Suprapubic skin (tissue), 4 donors: ENCODE measurements around the gene APOBEC3F. TPM values are rescaled to one million over a fixed set of nuclear protein-coding genes. Genes with fewer than 3 reads are reported as not detected.

Experiments
- DNase-seq, 2 donors: peaks; one replicate each; pipeline ENCODE4 v3.0.0-alpha.2; 2019; ENCODE audit warnings: low spot score in 2 of 2
- H3K27ac ChIP-seq: fragments of 200-600 bp; sonication (generic); one replicate; pipeline ENCODE4 v1.5.1; 2019
- H3K27me3 ChIP-seq: fragments of 200-600 bp; sonication (generic); one replicate; pipeline ENCODE4 v1.5.1; 2019
- H3K36me3 ChIP-seq: fragments of 200-600 bp; sonication (generic); one replicate; pipeline ENCODE4 v1.5.1; 2019
- H3K4me1 ChIP-seq: fragments of 200-600 bp; sonication (generic); one replicate; pipeline ENCODE4 v1.5.1; 2019
- H3K4me3 ChIP-seq: fragments of 200-600 bp; sonication (generic); one replicate; pipeline ENCODE4 v1.5.1; 2019; ENCODE audit warnings: mild to moderate bottlenecking
- H3K9me3 ChIP-seq: fragments of 200-600 bp; sonication (generic); one replicate; pipeline ENCODE4 v1.5.1; 2019
- EP300 ChIP-seq: sonication (generic); formaldehyde crosslinking; IDR thresholded peaks from one replicate; pipeline ENCODE4 v1.6.1; 2017; ENCODE audit warnings: antibody characterized with exemption
- POLR2A ChIP-seq, 2 donors: fragments of 450-650 bp; IDR thresholded peaks; one replicate each; pipeline ENCODE4 v1.6.1; 2017; ENCODE audit warnings: antibody characterized with exemption in 2 of 2, mild to moderate bottlenecking in 2 of 2, moderate library complexity in 2 of 2
- POLR2AphosphoS5 ChIP-seq, 3 donors: sonication (generic); formaldehyde crosslinking; IDR thresholded peaks; one replicate each; pipeline ENCODE4 v1.6.1; 2017; ENCODE audit warnings: antibody characterized with exemption in 3 of 3
- WGBS: methylation state at CpG from one replicate; pipeline ENCODE4 v1.1.5; 2018; 5-methylcytosine and 5-hydroxymethylcytosine counted together
- total RNA-seq, 4 donors: library from RNA; depleted of rRNA; stranded (reverse); fragments of >200 nt; gene quantifications; one replicate each; pipeline ENCODE4 v1.1.0, GENCODE V29; 2016
- TF ChIP-seq, protein P1 (sequence below), 2 donors: fragments of 200-600 bp in 1 of 2; fragments of 450-650 bp in 1 of 2; sonication (generic) in 1 of 2; IDR thresholded peaks; one replicate each; pipeline ENCODE4 v1.5.1; 2016 to 2019; ENCODE audit warnings: antibody characterized with exemption in 2 of 2, mild to moderate bottlenecking in 1 of 2, moderate library complexity in 1 of 2

APOBEC3F gene
- total RNA-seq, 4 donors from 2014 or later, result 0.57 to 2.0 (median 1.4) TPM; not detected in 1

DNA sequence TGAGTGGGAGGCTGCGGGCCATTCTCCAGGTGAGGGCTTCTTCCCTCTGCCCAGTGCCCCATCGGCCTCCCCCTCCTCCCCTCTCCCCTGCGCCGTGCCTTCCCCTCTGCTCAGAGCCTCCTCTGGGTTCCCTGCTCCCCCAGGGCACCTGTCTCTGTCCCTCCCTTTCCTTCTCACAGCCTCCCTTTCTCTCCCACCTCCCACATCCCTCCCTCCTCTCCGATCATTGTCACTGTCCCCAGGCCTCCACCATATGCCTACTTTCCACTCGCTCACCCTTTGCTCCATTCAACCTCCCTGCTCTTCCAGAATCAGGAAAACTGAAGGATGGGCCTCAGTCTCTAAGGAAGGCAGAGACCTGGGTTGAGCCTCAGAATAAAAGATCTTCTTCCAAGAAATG lies 46.4 kb downstream of the APOBEC3F start:
- peaks cover under 1% of the 10 kb centered on the region for H3K36me3 ChIP-seq
- H3K27me3 ChIP-seq, result peaks cover 3% of the 10 kb centered on the region
- no peak for TF ChIP-seq POLR2A (IDR thresholded peaks at IDR 0.05)
- TF ChIP-seq EP300, result no peak
- TF ChIP-seq, protein P1, sequence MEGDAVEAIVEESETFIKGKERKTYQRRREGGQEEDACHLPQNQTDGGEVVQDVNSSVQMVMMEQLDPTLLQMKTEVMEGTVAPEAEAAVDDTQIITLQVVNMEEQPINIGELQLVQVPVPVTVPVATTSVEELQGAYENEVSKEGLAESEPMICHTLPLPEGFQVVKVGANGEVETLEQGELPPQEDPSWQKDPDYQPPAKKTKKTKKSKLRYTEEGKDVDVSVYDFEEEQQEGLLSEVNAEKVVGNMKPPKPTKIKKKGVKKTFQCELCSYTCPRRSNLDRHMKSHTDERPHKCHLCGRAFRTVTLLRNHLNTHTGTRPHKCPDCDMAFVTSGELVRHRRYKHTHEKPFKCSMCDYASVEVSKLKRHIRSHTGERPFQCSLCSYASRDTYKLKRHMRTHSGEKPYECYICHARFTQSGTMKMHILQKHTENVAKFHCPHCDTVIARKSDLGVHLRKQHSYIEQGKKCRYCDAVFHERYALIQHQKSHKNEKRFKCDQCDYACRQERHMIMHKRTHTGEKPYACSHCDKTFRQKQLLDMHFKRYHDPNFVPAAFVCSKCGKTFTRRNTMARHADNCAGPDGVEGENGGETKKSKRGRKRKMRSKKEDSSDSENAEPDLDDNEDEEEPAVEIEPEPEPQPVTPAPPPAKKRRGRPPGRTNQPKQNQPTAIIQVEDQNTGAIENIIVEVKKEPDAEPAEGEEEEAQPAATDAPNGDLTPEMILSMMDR (IDR thresholded peaks at IDR 0.05), result no peak
- TF ChIP-seq POLR2AphosphoS5 (IDR thresholded peaks at IDR 0.05), result no peak
- no peak overlapping the region for H3K27ac ChIP-seq
- H3K4me3 ChIP-seq, result no peak overlapping the region
- H3K9me3 ChIP-seq, result no peaks in the 10 kb centered on the region
- DNase-seq, result no peak
- H3K4me1 ChIP-seq, result no peaks in the 10 kb centered on the region
- WGBS, result 90% methylated on average over 6 of the region's 6 CpGs

DNA sequence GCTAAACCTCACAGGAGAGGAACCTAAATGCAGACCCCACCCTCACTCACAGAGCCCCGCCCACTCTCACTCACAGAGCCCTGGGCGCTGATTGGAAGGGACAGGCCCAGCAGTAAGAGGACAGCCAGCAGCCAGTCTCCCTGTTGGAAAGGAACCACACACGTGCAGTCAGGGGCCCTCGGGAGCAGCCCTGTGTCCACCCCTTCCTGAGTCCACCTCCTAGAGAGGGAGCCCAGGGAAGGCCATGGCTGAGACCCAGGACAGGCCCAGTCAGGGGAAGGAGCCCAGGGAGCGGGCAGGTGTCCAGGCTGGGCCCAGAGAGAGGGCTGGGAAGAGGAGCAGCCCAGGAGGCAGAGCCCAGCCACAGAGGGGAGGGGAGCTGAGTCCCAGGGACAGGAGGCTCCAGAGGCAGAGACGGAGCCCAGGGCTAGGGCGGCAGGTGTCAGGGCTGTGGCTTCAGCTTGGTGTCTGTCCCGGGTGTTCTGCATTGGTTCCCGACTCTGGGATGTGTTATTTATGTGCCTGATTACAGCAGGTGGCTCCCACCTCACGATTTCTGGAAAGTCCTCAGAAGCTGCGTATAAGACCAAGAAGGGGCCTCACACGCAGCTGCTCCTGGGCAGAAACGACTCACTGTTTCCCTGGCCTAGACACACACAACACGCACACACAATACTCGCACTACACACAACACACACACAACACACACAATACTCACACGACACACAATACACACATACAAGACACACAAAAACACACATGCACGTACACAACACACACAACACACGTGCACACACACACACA lies 47.4 kb downstream of the APOBEC3F start:
- no peak for DNase-seq
- no peaks in the 10 kb centered on the region for H3K9me3 ChIP-seq
- TF ChIP-seq POLR2AphosphoS5 (IDR thresholded peaks at IDR 0.05) (no peak), POLR2A (IDR thresholded peaks at IDR 0.05) (no peak), EP300 (no peak)
- TF ChIP-seq, protein P1 (IDR thresholded peaks at IDR 0.05), result no peak
- H3K27me3 ChIP-seq, result peaks cover 3% of the 10 kb centered on the region
- no peaks in the 10 kb centered on the region for H3K36me3 ChIP-seq
- H3K4me3 ChIP-seq, result no peak overlapping the region
- no peak overlapping the region for H3K27ac ChIP-seq
- WGBS, result 54% methylated on average over 17 of the region's 18 CpGs
- H3K4me1 ChIP-seq, result no peaks in the 10 kb centered on the region

DNA sequence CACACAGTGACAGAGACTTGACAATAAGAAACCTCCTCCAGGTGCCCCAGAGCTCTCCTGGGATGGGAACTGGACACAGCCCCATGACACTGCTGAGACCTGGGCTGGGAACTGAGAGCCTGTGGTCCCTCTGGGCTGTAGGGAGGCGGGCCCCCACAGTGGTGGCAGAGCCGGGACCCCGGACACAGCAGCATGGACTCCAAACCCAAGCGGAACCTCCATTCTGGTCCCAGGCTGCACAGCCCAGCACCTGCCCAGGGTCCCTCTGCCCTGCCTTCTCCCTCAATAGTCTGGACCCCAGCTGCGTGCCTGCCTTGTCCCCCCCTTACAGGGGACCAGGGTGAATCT lies 48.0 kb downstream of the APOBEC3F start:
- no peak overlapping the region for H3K4me3 ChIP-seq
- H3K27me3 ChIP-seq, result peaks cover 3% of the 10 kb centered on the region
- H3K36me3 ChIP-seq, result no peaks in the 10 kb centered on the region
- no peak for DNase-seq
- no peak for TF ChIP-seq POLR2A (IDR thresholded peaks at IDR 0.05)
- TF ChIP-seq, protein P1 (IDR thresholded peaks at IDR 0.05), result no peak
- no peak for TF ChIP-seq POLR2AphosphoS5 (IDR thresholded peaks at IDR 0.05)
- no peak for TF ChIP-seq EP300
- WGBS, result 90% methylated on average over 2 of the region's 5 CpGs
- H3K4me1 ChIP-seq, result no peaks in the 10 kb centered on the region
- H3K27ac ChIP-seq, result no peak overlapping the region
- no peaks in the 10 kb centered on the region for H3K9me3 ChIP-seq

DNA sequence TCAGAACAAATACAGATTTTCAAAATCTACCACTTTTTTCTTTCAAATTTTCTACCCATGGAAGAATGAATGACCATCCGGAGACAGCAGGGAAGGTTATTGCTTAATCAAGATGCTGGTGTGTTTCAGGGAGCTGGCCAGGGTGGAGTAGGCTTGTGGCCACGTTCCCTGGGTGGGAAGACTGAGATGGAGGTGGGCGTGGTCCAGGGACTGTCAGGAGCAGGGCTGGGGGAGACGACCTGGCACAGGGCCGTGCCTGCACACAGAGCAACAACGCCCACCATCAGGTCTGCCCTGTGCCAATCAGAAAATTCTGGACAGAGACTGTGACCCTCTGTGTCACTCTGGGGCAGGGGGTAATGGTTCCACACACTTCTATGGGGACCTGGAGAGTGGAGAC lies 49.3 kb downstream of the APOBEC3F start:
- Histone ChIP-seq H3K9me3 (no peaks in the 10 kb centered on the region), H3K27me3 (peaks cover 3% of the 10 kb centered on the region), H3K27ac (no peak overlapping the region), H3K36me3 (no peaks in the 10 kb centered on the region), H3K4me1 (no peaks in the 10 kb centered on the region), H3K4me3 (no peak overlapping the region)
- DNase-seq, result no peak
- WGBS, result 44% methylated on average over 6 of the region's 6 CpGs
- TF ChIP-seq POLR2A (IDR thresholded peaks at IDR 0.05) (no peak), EP300 (no peak), POLR2AphosphoS5 (IDR thresholded peaks at IDR 0.05) (no peak)
- TF ChIP-seq, protein P1 (IDR thresholded peaks at IDR 0.05), result no peak

DNA sequence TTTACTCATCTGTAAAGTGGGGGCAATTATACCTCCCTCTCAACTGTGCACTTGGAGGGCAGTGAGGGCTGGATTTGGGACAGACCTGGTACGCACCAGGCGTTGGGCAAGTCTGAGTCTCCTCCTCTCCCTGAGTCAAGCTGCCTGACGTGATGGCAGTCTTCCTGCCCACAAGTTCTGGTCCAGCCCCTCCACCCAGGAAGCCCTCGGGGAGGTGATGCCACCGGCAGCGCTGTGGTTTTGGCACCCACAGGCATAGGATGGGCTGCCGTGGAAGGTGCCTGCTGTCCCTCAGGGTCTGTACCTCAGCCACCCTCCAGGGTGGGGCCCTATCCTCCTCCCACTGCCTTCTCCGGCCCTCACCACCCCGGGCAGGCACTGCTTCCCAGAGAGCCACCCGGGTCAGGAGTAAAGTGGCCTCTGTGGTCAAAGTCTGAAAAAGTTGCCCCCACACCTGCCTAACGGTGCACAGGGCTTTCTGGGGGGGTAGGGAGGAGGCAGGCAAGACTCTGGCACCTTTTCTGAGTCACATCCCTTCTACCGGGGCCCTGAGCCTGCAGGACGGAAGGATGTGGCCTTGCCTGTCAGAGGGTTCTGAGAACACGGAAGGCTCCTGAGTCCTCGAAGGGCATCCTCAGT lies 49.9 kb downstream of the APOBEC3F start:
- 65% methylated on average over 8 of the region's 15 CpGs for WGBS
- Histone ChIP-seq H3K27me3 (peaks cover 3% of the 10 kb centered on the region), H3K9me3 (no peaks in the 10 kb centered on the region), H3K36me3 (no peaks in the 10 kb centered on the region), H3K27ac (no peak overlapping the region), H3K4me1 (no peaks in the 10 kb centered on the region), H3K4me3 (no peak overlapping the region)
- no peak for TF ChIP-seq POLR2AphosphoS5 (IDR thresholded peaks at IDR 0.05)
- no peak for TF ChIP-seq POLR2A (IDR thresholded peaks at IDR 0.05)
- no peak for TF ChIP-seq EP300
- TF ChIP-seq, protein P1 (IDR thresholded peaks at IDR 0.05), result no peak
- no peak for DNase-seq
